ENCODE data around the gene ZWILCH.
A peak's percentile ranks its signal among the peaks of the same experiment; 100 is the strongest.
"Not testable (repeated sequence)": the region's sequence is repeated elsewhere in the genome, so short reads cannot be mapped to it uniquely, and the experiment has no call there.

ZWILCH gene

DNA sequence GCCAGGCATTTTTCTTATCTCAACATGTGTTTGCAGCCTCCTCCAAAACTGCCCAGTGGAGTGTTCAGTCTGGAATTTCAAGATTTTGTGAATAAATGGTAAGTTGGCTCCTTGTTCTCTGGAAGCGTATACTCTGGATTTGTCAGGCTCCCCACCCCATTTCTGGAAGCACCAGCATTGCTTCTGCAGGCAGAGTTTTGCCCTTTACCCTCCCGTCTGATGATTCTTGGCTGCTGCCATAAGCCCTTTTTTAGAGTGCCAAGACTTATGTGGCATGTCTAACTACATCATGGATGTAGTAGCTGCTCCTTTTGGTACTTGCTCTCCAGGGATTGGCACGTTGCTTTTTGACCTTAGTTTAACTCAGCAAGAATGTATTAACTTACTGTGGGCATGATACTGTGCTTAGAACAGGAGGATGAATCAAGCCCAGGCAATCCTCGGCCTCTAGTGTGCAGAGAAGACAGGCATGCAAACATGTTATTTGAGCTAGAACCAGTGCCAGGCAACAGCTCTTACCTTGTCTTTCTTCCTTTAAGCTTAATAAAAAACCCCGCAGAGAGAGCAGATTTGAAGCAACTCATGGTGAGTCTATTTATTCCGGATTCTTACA, 15.8 kb upstream of the ZWILCH start:
- no peak for DNase-seq

DNA sequence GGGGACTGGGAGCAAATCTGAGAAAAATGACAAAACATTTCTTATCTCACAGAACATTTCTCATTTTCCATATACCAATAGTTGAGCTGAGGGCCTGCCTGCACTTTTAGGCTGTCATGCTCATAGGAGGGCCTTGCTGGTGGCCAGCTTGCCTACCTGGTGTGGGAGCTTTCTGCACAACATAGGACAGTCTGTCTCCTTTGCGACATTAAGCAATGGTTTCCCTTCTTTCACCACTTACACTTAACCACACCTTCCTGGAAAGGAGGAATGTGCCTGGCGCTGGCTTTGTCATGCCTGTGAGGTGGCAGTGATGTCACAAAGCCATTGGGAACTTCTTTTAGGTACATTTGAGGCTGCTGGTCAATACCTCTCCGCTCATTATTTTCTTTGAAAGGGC, 13.3 kb upstream of the ZWILCH start:
- DNase-seq, result no peak

DNA sequence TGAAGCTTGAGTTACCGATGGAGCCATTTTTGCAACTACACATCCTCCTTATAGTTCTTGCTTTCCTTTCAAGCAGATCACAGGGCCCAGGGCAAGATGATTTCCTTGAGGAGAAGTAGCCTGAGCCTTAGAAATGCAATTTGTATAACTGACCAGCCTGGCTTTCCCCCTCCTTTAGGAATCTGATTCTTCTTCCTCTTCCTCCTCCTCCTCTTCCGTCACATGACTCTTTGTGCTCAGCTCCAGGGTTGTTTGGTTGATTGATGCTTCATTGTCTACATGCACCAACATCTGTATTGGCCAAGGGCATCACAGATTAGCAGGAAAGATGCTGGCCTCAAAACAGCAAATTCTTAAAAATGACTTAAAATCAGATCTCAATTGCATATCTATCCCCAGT, 10.9 kb upstream of the ZWILCH start:
- DNase-seq, result no peak

DNA sequence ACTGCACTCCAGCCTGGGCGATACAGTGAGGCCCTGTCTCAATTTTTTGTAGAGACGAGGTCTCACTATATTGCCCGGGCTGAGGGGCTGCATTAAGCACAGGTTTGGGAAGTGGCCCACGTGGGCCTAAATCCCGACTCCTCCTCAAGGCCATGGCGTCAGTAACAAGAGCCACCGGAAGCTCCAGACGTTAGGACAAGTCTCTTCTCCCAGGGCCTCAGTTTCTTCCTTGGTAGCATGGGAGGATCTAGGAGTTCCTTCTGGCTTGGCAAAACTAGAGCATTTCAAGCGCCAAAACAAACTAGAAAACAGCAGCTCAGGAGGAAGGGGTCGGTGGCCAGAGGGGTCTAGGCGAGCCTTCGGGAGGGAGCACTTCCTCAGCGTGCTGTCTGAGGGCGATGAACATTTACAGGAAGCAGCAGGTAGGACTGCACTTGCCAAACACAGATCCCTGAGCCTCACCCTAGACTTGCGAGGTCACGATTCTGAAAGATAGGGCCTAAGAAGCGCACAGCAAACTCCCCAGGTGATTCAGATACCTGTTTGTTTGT, 8.1 kb upstream of the ZWILCH start:
- DNase-seq, result peak; percentile 57

DNA sequence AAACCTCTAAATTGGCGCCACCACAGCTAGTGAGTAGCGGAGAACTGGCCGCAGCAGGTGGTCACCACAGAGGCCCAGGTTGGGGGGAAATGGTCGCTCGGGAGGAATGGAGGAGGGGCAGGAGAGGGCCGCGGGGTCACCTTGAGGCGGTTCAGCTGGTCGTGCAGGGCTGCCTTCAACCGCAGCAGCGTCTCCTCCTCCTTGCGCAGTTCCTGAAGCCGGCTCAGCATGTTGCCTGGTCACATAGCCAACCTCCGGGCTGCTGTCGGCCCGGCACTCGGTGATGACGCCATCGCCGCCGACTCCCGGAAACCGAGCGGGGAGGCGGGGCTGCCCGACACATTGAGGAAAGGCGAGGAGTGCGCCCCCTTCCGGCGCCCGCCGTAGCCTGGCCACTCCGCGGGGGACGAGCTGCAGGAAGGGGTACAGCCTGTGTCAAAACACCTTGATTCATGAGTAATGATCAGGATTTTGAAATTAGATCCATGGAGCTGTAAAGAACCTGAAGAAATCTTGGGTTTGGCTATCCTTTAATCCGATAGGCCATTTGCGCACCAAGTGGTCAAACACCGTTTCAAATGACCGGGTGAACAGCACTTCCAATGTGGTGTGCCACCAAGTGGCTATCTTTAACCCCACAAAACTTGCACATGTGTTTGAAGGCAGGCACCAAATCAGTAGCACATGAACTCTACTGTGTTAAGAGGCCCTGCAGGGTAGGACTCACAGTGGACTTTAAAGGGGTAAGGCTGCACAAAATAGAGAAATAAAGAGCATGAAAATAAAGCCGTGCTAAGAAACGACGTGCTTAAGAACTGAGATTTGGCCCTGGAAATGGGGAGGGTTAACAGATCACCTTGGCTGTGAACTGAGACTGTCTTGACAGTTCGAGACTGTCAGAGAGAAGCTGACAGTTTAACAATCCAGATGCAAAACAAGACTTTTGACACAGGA, 7.3 kb upstream of the ZWILCH start, which contains the start of gene SNAPC5:
Gene SNAPC5, minus strand, starts transcription at position 261 of the 954 bp plus-strand sequence. Its CDS starts 31 bp downstream, at position 230.
- peak; percentile 98 for DNase-seq

DNA sequence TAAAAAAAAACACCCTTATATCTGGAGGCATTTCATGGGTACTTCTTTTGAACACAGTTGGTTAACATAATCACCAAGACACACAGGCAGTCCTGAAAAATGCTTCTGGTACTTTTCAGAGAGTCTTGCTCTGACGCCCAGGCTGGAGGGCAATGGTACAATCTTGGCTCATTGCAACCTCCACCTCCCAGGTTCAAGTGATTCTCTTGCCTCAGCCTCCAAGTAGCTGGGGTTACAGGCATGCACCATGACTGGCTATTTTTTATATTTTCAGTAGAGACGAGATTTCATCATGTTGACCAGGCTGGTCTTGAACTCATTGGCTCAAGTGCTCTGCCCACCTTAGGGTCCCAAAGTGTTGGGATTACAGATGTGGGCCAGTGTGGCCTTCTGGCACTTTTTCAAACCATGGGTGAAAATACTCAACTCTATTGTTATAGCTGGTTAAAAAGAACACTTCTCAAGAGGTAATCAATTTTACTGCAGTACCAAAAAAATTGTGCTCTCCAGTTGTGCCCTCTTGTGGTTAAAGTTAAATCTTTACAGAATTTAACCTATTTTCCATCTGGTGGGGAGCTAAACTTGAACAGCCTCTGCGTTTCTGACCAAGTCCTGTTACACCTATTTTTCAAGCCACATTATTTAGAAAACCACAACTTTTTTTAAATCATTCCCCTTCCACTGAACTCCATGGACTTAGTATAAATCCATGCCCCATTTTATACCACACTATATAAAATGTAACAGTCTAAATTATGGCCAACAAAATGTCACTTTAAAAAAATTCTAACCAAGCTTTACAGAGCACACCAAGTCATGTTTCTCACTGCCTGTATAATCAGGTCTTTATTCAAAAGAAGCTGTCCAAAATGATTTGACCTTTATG, 6.4 kb upstream of the ZWILCH start:
- peak; percentile 76 for DNase-seq

DNA sequence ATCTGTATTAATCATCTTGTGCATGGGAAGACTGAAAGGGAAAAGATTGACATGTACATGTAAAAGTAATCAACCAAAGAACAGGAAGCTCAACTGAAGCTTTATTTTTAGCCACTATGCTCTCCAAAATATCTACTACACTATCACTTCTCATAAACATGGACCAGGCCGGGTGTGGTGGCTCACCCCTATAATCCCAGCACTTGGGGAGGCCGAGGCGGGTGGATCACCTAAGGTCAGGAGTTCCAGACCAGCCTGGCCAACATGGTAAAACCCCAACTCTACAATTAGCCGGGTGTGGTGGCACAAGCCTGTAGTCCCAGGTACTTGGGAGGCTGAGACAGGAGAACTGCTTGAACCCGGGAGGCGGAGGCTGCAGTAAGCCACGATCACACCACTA, 4.8 kb upstream of the ZWILCH start:
- DNase-seq, result not testable (repeated sequence)

DNA sequence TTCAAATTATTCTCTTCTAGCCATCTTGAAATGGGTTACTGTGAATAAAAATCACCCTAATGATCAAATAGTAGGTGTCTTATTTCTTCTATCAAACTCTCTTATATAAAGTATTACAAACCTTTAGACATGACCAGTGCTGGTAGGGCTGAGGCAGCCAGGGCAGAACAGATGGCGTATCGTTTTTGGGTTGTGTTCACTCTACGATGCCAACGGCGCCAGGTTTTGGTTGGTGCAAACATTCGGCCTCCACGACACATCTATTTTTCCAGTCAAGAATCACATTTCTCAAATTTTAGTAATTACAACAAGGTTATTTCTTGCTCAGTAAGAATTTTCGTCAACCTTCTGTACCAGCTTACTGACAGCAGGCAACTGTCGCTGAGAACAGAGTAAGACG, 2.6 kb upstream of the ZWILCH start:
- no peak for DNase-seq

DNA sequence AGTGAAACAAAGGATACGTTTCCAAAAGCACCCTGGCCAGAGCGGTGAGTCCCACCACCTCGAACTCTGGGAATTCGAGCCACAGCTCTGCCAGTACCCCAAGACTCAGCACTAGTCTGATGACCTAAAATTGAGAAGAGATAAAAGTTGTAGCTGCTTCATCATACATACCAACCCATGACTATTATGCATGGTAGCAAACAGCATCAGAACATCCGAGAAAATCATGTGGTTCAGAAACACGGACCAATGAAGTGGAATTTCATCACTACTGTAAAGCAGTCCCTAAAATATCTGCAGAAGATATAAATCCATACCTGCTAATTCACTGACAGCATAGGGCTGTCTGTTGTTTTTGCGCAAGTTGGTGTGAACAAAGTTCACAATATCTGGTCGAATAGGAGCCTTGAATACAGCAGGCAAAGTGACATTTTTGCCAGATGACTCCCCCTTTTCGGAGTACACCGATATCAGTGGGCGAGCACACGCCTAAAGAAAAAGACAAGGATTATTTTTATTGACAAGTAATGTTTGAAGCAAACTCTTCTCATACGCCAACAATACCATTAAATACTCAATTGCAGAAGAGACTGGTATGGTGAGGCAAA, 2.0 kb upstream of the ZWILCH start:
- DNase-seq, result not testable (repeated sequence)

DNA sequence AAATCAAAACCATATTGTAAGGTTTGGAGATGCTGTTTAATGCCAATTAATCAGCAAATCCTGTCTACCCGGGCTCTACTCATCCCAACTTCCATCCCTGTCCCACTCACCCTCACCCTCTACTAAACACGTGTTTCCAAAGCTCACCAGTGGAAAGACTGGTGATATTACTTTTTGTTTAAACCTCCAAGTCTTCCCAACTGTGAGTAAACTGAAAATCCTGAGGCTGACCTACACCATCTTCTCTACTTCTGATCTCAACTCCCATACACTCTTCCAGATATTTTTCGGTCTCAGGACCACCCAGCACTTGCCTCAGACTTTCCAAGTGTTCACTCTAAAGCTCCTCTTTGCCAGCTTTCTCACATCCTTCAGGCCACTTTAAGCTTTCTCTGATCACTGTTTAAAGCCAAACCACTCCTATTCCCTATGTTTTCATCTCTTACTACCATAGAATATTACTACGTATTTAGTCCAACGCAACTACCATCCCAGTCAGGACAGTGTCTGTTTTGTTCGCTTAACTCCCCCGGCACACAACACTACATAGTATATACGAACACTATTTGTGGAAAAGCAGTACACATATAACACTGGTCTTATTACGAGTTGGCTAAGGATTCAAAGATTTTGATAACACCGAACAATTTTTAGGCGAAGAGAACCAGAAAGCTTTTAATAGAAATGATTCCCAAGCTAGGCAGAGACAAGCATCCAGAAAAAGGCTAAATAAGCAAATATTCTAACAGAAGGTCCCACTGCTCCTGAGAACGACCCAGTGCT, 1.2 kb upstream of the ZWILCH start:
- no peak for DNase-seq

DNA sequence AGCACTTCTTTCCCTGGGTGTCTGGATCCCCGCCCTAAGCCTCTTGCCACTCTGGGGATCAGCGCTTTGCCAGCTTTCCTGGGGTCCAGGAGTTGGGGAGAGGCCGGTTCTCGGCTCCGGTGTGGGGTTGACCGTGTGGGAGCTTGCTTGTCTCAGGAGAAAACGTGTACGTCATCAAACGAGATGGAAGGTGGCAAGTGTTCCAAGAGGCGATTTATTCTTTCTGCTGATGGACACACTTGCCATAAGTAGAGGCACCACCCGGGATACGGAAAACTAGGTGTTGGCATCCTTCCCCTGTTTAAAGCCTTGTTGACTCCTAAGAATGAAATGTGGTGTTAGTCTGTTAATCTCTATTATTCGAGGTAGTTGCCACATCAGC, 295 bp downstream of the ZWILCH start:
- no peak for DNase-seq

DNA sequence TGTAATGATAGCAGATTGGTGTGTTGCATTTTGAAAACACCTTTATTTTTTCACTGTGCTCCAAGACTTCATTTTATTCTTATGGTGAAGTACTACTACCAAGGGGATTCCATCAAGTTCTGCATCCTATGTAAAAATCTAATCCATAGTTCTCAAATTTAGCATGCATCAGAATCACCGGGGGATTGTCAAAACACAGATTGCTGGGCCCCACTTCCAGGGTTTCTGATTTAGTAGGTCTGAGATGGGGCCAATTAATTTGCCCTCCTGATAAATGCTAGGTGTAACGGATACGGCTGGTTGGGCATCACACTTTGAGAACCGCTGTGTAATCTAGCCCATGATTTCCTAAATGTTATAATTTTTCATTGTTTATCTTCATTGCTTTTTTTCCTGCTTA, 692 bp downstream of the ZWILCH start:
- peak; percentile 24 for DNase-seq

DNA sequence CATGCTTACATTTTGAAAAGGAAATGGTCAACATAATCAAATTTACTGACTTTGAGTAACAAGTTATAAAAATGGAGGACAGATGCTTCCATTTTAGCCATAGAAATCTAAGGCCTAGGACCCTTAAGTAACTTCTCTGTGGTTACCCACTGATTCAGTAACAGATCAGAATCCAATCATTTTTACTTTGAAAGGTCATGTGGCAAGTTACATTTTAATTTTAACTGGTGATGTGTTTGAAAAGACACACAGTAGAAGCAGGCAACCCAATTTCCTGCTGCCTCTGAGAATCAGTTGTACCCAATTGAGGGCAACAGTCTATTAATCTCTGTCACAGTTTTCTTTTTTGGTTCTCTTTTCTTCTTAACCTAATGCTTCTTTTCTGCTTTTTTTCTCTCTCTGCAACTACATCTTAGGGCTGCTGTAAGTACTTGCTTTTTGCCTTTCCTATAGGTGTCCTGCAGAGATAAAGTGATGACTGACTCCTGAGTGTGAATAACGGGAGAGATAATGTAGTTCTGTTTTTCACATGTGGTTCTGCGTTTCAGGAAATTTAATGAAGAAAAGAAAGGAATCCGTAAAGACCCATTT, 3.3 kb downstream of the ZWILCH start:
- DNase-seq, result peak; percentile 20

DNA sequence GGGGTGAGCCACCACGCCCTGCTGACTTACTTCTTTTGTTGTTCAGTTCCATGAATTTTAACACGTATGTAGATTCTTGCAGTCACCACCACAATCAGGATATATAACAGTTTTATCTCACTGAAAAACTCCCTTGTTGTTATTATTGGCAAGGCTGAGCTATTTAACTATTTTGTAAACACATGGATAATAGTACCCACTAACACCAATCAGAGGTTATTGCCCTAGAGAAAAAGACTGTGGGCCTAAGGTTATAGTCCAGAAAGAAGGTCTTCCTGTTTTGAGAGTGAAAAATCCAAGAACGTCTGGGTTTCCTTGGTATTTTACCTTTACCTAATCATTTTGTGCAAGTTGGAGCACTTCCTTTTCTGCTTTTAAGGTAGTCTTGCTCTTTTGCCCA, 9.5 kb downstream of the ZWILCH start:
- no peak for DNase-seq

DNA sequence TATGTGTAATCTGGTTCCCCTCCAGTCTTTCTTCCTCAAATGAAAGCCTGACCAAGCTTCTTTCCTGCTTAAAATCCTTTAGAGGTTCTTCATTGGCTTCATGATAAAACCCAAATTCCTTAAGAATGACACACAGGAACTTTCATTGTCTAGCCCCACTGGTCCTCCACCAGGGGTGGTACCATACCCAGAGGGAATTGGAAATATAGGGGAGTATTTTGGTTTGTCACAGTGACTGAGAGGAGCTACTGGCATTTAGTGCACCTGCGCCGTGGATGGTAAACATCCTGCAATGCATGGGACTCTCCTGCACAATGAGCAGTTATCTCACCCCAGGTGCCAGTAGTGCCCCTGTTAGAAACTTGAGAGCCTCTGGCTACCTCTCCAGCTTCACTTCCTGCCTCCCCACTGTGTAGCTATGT, 10.8 kb downstream of the ZWILCH start:
- DNase-seq, result no peak

DNA sequence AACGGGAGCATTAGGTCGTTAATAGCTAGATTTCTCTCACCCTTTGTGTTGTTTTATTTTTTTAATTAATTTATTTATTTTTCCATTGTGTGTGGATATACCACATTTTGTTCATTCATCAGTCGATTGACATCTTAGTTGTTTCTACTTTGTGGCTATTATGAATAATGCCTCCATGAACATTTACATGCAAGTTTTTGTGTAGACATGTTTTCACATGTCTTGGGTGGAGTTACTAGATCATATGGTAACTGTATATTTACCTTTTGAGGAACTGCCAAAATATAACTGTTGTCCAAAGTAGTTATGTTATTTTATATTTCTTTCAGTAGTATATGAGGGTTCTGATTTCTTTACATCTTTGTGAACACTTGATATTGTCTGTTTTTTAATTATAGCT, 18.8 kb downstream of the ZWILCH start:
- no peak for DNase-seq

DNA sequence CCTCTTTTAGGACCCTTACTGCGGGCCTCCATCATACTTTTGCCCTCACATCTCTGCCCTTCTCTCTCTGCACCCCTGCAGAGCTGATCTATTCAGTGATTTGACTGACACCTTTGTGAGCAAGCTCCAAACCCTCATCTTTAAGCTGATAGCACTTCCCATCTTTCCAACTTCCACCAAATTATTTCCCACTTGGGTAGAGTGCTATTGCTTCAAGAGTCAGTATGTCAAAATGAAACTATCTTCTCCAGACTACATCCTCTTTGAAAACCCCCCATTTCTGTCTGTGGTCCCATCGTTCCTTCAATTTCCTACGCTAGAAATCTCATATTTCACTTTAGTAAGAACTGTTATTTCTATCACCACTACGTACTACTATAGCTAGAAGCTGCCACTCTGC, 19.7 kb downstream of the ZWILCH start:
- no peak for DNase-seq

DNA sequence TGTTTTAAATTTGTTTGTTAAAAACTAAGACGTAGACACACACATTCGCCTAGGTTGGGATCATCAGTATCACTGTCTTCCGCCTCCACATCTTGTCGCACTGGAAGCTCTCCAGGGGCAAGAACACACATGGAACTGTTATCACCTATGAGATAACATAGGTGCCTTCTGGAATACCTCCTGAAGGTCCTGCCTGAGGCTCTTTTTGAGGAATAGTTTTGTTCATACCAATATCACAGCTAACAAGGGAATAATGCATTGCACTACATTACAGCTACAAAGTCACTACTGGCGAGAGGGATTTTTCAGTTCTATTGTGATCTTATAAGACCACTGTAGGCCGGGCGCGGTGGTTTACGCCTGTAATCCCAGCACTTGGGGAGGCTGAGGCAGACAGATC, 29.9 kb downstream of the ZWILCH start:
- DNase-seq, result no peak

DNA sequence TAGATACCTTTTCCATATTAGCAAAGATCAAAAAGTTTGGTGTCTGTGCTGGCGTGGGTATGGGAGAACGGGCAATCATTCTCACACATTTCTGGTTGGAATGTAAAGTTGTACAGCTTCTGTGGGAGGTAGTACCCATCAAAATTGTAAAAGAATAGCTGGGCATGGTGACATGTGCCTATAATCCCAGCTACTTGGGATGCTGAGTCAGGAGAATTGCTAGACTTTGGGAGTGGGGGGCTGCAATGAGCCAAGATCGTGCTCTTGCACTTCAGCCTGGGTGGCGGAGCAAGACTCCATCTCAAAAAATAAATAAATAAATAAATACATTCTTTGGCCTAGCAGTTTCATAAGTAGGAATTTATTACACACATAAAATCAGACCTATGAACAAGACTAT, 37.8 kb downstream of the ZWILCH start:
- DNase-seq, result no peak

DNA sequence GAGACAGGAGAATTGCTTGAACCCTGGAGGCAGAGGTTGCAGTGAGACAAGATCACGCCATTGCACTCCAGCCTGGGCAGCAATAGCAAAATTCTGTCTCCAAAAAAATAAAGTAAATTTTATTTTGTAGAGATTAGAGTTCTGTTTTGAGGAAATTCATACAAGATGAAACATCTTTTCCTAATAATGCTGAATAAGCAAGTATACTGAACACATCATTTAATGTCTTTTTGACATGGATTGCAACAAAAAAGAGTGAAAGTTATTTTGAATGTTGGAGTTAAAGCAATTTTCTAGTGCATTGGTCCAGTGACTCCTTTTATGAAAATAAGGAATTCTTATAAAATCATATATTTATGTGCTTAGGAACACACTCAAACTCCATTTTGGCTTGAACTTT, 40.1 kb downstream of the ZWILCH start:
- DNase-seq, result no peak

DNA sequence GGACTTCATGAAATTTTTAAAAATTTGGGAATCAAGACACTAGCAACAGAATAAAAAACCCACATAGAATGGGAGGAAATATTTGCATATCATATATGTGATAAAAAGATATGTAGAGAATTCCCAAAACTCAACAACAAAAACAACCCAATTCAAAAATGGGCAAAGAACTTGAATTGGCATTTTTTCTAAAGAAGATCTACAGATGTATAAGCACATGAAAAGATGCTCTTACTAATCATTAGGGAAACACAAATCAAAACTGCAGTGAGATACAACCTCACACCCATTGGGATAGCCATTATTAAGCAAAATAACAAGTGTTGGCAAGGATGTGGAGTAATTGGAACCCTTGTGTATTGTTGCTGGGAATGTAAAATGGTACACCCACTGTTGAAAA, 50.6 kb downstream of the ZWILCH start:
- DNase-seq, result no peak

All from hematopoietic multipotent progenitor cell treated with erythropoietin and hydrocortisone succinate and interleukin-3 and kit ligand, for 4 days (in vitro differentiated cells).